ENCODE data around the gene BLOC1S3. TPM values are rescaled to one million over a fixed set of nuclear protein-coding genes. Genes with fewer than 3 reads are reported as not detected.

BLOC1S3 gene
- polyA plus RNA-seq, 1 experiment: 7.0 TPM

- Histone ChIP-seq H3K27me3 (ENCODE audit: control insufficient read depth, insufficient read depth, low read length) (no peaks in the 10 kb centered on the region), H3K27ac (ENCODE audit: low read depth, low read length) (no peak overlapping the region), H3K9me3 (ENCODE audit: control insufficient read depth, insufficient read depth, low read length) (no peaks in the 10 kb centered on the region; the same call in 1 of the 2 replicates), H3K4me3 (ENCODE audit: low read depth, low read length) (no peak overlapping the region)
- ChIA-PET POLR2A (no interaction called here), CTCF (no interaction called here)
- DNase-seq (ENCODE audit: low read depth, low spot score): no peak
- TF ChIP-seq CTCF (IDR thresholded peaks at IDR 0.05; ENCODE audit: low read depth, low read length): no peak
These were observed 4.8 kb upstream of the BLOC1S3 start for GRCh38 chr19:45173816-45174215.

GRCh38 chr19:45175515-45176345 is 2.9 kb upstream of the BLOC1S3 start:
- ChIA-PET CTCF (no interaction called here), POLR2A (no interaction called here)
- no peak for DNase-seq (ENCODE audit: low read depth, low spot score)
- Histone ChIP-seq H3K27ac (ENCODE audit: low read depth, low read length) (no peak overlapping the region), H3K9me3 (ENCODE audit: control insufficient read depth, insufficient read depth, low read length) (no peaks in the 10 kb centered on the region; the same call in 1 of the 2 replicates), H3K27me3 (ENCODE audit: control insufficient read depth, insufficient read depth, low read length) (no peaks in the 10 kb centered on the region), H3K4me3 (ENCODE audit: low read depth, low read length) (no peak overlapping the region)
- TF ChIP-seq CTCF (IDR thresholded peaks at IDR 0.05; ENCODE audit: low read depth, low read length): no peak

- Histone ChIP-seq H3K27me3 (ENCODE audit: control insufficient read depth, insufficient read depth, low read length) (no peaks in the 10 kb centered on the region), H3K4me3 (ENCODE audit: low read depth, low read length) (peak within 1 kb of the TSS; percentile 97), H3K9me3 (ENCODE audit: control insufficient read depth, insufficient read depth, low read length) (no peaks in the 10 kb centered on the region; the same call in 1 of the 2 replicates), H3K27ac (ENCODE audit: low read depth, low read length) (peak within 1 kb of the TSS; percentile 97)
- no peak for TF ChIP-seq CTCF (IDR thresholded peaks at IDR 0.05; ENCODE audit: low read depth, low read length)
- ChIA-PET CTCF (interaction anchor here (0.7 to 2.1 kb wide), 3 partner anchors 9 to 72 kb away, joined by 3 to 5 read pairs (median 4); no protein-coding TSS in a partner anchor), POLR2A (interaction anchor here (0.8 to 2.0 kb wide), 8 partner anchors 10 to 223 kb away, joined by 3 to 10 read pairs (median 4); no protein-coding TSS in a partner anchor)
- DNase-seq (ENCODE audit: low read depth, low spot score): no peak
These were observed 745 bp upstream of the BLOC1S3 start, which contains the start of gene TRAPPC6A for GRCh38 chr19:45177817-45178261. Gene TRAPPC6A (minus strand): TSS chr19:45178237. CDS start chr19:45178218, 19 bp downstream.

GRCh38 chr19:45179072-45179891 is 698 bp downstream of the BLOC1S3 start:
- Histone ChIP-seq H3K27me3 (ENCODE audit: control insufficient read depth, insufficient read depth, low read length) (no peaks in the 10 kb centered on the region), H3K9me3 (ENCODE audit: control insufficient read depth, insufficient read depth, low read length) (no peaks in the 10 kb centered on the region; the same call in 1 of the 2 replicates), H3K27ac (ENCODE audit: low read depth, low read length) (peak overlapping the region; percentile 90), H3K4me3 (ENCODE audit: low read depth, low read length) (peak overlapping the region; percentile 97)
- ChIA-PET POLR2A (interaction anchor here (0.9 to 2.0 kb wide), 5 partner anchors 14 to 147 kb away, joined by 3 to 10 read pairs (median 4); no protein-coding TSS in a partner anchor), CTCF (interaction anchor here (1.4 kb wide), 1 partner anchor 67 kb away, joined by 4 read pairs; no protein-coding TSS in a partner anchor)
- TF ChIP-seq CTCF (IDR thresholded peaks at IDR 0.05; ENCODE audit: low read depth, low read length): no peak
- no peak for DNase-seq (ENCODE audit: low read depth, low spot score)

Data from AG04450 (cell line).